Fibroblast of mammary gland (primary cell): ENCODE results near the gene TMEM50B.
"Not testable (repeated sequence)": the region's sequence is repeated elsewhere in the genome, so short reads cannot be mapped to it uniquely, and the experiment has no call there.

Source experiments
- DNase-seq: peaks from one replicate; pipeline ENCODE4 v3.0.0-alpha.2; 2010; ENCODE audit warnings: low read depth
- H3K4me3 ChIP-seq: 2 replicates; pipeline ENCODE4 v1.5.1; 2011; ENCODE audit warnings: low read depth, mild to moderate bottlenecking, low read length, moderate library complexity; ENCODE audit not compliant: control insufficient read depth
- TF ChIP-seq, protein P1 (sequence below): conservative IDR thresholded peaks from 2 replicates; pipeline ENCODE4 v1.5.1; 2011; ENCODE audit warnings: low read depth, low read length, inconsistent platforms; ENCODE audit not compliant: control insufficient read depth, insufficient read depth

TMEM50B gene

DNA sequence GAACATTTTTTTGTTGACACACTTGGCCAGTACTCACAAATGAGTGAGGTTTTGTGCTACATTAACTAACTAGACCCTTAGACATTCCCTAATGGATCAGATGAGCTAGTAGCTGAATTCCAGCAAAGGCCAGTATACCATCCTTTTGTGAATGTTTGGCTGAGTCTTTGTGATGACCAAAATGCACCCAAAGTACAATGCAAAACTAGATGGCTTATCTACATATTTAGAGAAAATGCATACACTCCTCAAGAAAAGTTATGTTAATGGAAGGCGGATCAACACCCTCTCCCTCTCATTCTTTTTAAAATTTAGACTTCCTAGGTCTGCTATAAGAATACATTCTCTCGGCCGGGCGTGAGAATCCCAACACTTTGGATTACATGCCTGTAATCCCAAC, 31.9 kb upstream of the TMEM50B start:
- no peak overlapping the region for H3K4me3 ChIP-seq
- DNase-seq = no peak
- TF ChIP-seq, protein P1, sequence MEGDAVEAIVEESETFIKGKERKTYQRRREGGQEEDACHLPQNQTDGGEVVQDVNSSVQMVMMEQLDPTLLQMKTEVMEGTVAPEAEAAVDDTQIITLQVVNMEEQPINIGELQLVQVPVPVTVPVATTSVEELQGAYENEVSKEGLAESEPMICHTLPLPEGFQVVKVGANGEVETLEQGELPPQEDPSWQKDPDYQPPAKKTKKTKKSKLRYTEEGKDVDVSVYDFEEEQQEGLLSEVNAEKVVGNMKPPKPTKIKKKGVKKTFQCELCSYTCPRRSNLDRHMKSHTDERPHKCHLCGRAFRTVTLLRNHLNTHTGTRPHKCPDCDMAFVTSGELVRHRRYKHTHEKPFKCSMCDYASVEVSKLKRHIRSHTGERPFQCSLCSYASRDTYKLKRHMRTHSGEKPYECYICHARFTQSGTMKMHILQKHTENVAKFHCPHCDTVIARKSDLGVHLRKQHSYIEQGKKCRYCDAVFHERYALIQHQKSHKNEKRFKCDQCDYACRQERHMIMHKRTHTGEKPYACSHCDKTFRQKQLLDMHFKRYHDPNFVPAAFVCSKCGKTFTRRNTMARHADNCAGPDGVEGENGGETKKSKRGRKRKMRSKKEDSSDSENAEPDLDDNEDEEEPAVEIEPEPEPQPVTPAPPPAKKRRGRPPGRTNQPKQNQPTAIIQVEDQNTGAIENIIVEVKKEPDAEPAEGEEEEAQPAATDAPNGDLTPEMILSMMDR = no peak

DNA sequence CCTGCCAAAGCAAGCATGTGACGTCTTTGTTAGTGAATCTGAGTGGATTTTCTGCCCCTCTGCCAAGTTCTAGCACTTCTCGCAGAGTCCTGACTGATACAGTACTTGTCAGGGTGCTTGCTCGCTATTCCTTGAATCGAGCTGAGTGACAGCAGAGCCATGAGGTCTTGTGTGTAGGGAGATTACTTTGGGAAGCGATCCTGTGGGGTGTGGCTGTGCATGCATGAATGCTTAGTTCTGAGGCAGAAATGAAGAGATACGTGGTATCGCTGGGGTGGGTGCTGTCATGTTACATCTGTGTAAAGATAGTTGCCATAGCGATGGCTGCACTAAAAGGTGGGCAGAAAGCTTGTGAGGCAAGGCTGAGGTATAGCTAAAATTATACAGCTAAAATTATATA, 31.1 kb upstream of the TMEM50B start:
- H3K4me3 ChIP-seq = no peak overlapping the region
- TF ChIP-seq, protein P1 = no peak
- no peak for DNase-seq

DNA sequence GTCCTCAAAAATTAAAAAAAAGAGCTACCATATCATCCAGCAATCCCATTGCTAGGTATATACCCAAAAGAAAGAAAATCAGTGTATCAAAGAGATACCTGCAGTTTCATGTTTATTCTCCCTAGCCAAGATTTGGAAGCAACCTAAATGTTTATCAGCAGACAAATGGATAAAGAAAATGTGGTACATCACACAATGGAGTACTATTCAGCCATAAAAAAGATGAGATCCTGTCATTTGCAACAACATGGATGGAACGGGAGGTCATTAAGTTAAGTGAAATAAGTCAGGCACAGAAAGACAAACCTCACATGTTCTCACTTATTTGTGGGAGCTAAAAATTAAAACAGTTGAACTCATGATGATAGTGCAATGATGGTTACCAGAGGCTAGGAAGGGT, 27.2 kb upstream of the TMEM50B start:
- not testable (repeated sequence) for DNase-seq, H3K4me3 ChIP-seq

DNA sequence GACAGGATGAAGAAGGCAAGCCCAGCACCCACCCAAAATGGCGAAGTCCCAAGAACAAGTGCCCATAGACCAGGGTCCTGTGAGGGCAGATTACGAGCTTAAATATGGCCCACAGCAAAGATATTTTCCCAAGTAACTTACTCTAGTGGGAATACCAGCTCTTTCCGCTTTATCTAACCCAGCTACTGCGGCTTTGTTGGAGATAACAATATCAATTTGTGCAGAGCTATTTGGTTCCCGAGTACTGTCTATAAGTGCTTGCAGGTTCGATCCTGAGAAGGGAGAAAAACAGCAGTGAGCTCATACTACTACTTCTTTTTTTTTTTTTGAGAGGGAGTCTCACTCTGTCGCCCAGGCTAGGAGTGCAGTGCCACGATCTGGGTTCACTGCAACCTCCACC, 26.1 kb upstream of the TMEM50B start:
- TF ChIP-seq, protein P1 = no peak
- DNase-seq = no peak
- H3K4me3 ChIP-seq = no peak overlapping the region

DNA sequence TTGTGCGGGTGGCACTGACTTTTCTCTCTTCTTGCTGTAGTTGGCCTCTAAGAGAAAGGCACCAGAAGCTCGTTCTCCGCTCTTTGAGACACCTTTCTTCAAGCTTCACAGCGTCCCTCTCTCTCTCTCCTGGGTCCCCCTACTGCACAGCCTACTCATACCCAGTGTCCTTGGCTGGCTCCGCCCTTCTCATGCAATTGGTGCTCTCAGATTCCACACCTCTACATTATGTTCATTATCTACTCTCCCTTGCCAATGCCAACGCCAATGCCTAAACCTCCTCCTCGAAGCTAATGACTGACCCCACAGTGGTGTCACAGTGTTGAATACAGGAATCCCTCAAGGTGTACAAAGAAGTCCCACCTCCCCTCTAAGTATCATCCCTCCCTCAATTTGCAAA, 16.6 kb upstream of the TMEM50B start:
- TF ChIP-seq, protein P1 = no peak
- H3K4me3 ChIP-seq = no peak overlapping the region
- DNase-seq = no peak

DNA sequence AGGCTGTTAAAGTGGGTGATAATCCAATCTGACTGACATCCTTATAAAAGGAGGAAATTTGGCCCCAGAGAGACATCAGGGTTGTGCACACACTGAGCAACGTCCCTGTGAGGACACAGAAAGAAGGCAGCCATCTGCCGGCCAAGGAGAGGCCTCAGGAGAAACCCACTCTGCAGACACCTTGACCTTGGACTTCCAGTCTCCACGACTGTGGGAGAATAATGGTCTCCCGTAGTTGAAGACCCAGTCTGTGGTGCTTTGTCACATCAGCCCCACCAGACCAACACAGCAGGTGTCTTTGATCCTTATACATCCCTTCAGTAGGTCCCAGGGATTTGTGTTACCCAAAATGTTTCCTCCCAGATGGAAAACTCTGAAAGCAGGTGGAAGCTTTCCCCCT, 16.0 kb upstream of the TMEM50B start:
- no peak overlapping the region for H3K4me3 ChIP-seq
- no peak for DNase-seq
- TF ChIP-seq, protein P1 = no peak

DNA sequence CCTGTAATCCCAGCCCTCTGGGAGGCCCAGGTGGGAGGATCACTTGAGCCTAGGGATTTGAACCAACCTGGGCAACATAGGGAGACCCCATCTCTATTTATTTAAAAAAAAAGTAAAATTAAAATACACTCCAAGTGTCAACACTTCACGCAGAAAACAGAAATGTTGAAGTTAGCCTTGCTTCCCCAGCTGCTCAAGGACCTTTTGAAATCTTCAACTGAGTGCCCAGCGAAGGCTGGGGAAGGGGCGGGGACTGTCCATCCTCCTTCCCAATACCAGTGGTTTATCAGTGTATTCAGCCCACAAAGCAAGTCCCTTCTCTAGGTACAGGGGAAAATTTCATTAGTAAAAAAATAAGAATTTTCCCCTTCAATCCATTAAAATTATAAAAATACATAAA, 14.0 kb upstream of the TMEM50B start:
- no peak for DNase-seq
- TF ChIP-seq, protein P1 = no peak
- no peak overlapping the region for H3K4me3 ChIP-seq
